ENCODE data around the gene GRK2. TPM values are rescaled to one million over a fixed set of nuclear protein-coding genes. Genes with fewer than 3 reads are reported as not detected.

Gene GRK2
- total and polyA plus RNA-seq, 2 of the 13 experiments (the other 11 are each of a cell fraction or from before 2014, with no cell fraction given) = 31.3 to 42.4 TPM

DNA sequence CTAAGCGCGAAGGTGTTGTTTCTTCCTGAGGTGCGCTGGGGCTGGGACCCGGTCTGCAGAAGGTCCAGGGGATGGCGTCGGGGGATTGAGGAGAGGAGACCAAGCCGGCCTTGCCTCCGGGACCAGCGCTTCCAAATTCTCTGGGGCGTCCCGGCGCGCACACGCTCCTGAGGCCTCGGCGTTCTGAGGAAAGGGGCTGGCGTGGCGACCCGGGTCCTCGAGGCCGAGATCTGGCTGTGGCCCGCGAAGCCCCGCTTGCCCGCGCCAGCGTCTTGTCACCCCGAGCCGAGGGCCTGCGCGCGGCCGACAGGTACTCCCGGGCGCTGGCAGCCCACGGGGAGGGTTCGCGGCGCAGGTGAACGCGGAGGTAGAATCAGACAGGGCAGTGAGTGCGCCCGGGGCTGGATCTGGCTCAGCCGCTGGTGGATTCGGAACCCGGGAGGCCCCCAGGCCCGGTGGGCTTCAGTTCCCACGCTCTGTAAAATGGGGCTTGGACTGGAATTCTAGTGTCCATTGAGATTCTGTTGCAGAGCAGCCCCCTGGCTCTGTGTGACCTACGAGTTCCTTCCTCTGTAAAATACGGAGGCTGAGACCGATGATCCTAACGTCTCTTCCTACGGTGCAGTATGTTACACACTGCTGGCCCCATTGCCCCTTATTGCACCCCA, 51.7 kb downstream of the GRK2 start (continued):
- TF ChIP-seq ZNF670 (CRISPR knock-in tag; IDR thresholded peaks at IDR 0.05; ENCODE audit: borderline replicate concordance) = no peak
- TF ChIP-seq, protein P1, sequence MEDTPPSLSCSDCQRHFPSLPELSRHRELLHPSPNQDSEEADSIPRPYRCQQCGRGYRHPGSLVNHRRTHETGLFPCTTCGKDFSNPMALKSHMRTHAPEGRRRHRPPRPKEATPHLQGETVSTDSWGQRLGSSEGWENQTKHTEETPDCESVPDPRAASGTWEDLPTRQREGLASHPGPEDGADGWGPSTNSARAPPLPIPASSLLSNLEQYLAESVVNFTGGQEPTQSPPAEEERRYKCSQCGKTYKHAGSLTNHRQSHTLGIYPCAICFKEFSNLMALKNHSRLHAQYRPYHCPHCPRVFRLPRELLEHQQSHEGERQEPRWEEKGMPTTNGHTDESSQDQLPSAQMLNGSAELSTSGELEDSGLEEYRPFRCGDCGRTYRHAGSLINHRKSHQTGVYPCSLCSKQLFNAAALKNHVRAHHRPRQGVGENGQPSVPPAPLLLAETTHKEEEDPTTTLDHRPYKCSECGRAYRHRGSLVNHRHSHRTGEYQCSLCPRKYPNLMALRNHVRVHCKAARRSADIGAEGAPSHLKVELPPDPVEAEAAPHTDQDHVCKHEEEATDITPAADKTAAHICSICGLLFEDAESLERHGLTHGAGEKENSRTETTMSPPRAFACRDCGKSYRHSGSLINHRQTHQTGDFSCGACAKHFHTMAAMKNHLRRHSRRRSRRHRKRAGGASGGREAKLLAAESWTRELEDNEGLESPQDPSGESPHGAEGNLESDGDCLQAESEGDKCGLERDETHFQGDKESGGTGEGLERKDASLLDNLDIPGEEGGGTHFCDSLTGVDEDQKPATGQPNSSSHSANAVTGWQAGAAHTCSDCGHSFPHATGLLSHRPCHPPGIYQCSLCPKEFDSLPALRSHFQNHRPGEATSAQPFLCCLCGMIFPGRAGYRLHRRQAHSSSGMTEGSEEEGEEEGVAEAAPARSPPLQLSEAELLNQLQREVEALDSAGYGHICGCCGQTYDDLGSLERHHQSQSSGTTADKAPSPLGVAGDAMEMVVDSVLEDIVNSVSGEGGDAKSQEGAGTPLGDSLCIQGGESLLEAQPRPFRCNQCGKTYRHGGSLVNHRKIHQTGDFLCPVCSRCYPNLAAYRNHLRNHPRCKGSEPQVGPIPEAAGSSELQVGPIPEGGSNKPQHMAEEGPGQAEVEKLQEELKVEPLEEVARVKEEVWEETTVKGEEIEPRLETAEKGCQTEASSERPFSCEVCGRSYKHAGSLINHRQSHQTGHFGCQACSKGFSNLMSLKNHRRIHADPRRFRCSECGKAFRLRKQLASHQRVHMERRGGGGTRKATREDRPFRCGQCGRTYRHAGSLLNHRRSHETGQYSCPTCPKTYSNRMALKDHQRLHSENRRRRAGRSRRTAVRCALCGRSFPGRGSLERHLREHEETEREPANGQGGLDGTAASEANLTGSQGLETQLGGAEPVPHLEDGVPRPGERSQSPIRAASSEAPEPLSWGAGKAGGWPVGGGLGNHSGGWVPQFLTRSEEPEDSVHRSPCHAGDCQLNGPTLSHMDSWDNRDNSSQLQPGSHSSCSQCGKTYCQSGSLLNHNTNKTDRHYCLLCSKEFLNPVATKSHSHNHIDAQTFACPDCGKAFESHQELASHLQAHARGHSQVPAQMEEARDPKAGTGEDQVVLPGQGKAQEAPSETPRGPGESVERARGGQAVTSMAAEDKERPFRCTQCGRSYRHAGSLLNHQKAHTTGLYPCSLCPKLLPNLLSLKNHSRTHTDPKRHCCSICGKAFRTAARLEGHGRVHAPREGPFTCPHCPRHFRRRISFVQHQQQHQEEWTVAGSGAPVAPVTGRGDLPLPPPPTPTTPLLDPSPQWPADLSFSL (CRISPR knock-in tag; IDR thresholded peaks at IDR 0.05) = no peak
- 0 out of 2 replicates have a peak, but pooled peaks have one; percentile 48 for TF ChIP-seq ZNF543 (CRISPR knock-in tag; IDR thresholded peaks at IDR 0.05)
- TF ChIP-seq ZSCAN30 (CRISPR knock-in tag; IDR thresholded peaks at IDR 0.05) = no peak
- no peak for TF ChIP-seq FOXA1 (IDR thresholded peaks at IDR 0.05)
- TF ChIP-seq FOXA1 (CRISPR knock-in tag; IDR thresholded peaks at IDR 0.05) = no peak
- TF ChIP-seq TEAD3 (CRISPR knock-in tag; optimal IDR thresholded peaks at IDR 0.05; ENCODE audit: borderline replicate concordance) = no peak
- TF ChIP-seq SRSF4 (IDR thresholded peaks at IDR 0.05; ENCODE audit: low read depth, low read length, poor library complexity, severe bottlenecking) = no peak
- TF ChIP-seq BCL6 (CRISPR knock-in tag; IDR thresholded peaks at IDR 0.05) = no peak
- no peak for TF ChIP-seq REPIN1 (CRISPR knock-in tag; IDR thresholded peaks at IDR 0.05; ENCODE audit: borderline replicate concordance, low read depth)
- TF ChIP-seq, protein P2, sequence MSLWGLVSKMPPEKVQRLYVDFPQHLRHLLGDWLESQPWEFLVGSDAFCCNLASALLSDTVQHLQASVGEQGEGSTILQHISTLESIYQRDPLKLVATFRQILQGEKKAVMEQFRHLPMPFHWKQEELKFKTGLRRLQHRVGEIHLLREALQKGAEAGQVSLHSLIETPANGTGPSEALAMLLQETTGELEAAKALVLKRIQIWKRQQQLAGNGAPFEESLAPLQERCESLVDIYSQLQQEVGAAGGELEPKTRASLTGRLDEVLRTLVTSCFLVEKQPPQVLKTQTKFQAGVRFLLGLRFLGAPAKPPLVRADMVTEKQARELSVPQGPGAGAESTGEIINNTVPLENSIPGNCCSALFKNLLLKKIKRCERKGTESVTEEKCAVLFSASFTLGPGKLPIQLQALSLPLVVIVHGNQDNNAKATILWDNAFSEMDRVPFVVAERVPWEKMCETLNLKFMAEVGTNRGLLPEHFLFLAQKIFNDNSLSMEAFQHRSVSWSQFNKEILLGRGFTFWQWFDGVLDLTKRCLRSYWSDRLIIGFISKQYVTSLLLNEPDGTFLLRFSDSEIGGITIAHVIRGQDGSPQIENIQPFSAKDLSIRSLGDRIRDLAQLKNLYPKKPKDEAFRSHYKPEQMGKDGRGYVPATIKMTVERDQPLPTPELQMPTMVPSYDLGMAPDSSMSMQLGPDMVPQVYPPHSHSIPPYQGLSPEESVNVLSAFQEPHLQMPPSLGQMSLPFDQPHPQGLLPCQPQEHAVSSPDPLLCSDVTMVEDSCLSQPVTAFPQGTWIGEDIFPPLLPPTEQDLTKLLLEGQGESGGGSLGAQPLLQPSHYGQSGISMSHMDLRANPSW (CRISPR knock-in tag; IDR thresholded peaks at IDR 0.05; ENCODE audit: borderline replicate concordance) = no peak
- TF ChIP-seq, protein P3, sequence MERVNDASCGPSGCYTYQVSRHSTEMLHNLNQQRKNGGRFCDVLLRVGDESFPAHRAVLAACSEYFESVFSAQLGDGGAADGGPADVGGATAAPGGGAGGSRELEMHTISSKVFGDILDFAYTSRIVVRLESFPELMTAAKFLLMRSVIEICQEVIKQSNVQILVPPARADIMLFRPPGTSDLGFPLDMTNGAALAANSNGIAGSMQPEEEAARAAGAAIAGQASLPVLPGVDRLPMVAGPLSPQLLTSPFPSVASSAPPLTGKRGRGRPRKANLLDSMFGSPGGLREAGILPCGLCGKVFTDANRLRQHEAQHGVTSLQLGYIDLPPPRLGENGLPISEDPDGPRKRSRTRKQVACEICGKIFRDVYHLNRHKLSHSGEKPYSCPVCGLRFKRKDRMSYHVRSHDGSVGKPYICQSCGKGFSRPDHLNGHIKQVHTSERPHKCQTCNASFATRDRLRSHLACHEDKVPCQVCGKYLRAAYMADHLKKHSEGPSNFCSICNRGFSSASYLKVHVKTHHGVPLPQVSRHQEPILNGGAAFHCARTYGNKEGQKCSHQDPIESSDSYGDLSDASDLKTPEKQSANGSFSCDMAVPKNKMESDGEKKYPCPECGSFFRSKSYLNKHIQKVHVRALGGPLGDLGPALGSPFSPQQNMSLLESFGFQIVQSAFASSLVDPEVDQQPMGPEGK (CRISPR knock-in tag; IDR thresholded peaks at IDR 0.05) = no peak
- TF ChIP-seq ELF4 (CRISPR knock-in tag; IDR thresholded peaks at IDR 0.05; ENCODE audit: borderline replicate concordance) = peak; percentile 11; the same call in 1 of the 2 replicates
- TF ChIP-seq, protein P4, sequence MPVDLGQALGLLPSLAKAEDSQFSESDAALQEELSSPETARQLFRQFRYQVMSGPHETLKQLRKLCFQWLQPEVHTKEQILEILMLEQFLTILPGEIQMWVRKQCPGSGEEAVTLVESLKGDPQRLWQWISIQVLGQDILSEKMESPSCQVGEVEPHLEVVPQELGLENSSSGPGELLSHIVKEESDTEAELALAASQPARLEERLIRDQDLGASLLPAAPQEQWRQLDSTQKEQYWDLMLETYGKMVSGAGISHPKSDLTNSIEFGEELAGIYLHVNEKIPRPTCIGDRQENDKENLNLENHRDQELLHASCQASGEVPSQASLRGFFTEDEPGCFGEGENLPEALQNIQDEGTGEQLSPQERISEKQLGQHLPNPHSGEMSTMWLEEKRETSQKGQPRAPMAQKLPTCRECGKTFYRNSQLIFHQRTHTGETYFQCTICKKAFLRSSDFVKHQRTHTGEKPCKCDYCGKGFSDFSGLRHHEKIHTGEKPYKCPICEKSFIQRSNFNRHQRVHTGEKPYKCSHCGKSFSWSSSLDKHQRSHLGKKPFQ (CRISPR knock-in tag; IDR thresholded peaks at IDR 0.05; ENCODE audit: insufficient replicate concordance) = no peak
- no peak for TF ChIP-seq SP2 (CRISPR knock-in tag; IDR thresholded peaks at IDR 0.05)
- TF ChIP-seq ZNF337 (CRISPR knock-in tag; IDR thresholded peaks at IDR 0.05; ENCODE audit: borderline replicate concordance, low read depth) = no peak; the same call in 1 of the 2 replicates

Measured in HepG2 (cell line).